ENCODE results near the gene MYOG.

The MYOG gene

GRCh38 chr1:203085528-203086406 lies at the start of gene MYOG:
TSS of gene MYOG (minus strand) at chr1:203086012. CDS start at chr1:203085961, 51 bp downstream.
- DNase-seq = no peak

DNA sequence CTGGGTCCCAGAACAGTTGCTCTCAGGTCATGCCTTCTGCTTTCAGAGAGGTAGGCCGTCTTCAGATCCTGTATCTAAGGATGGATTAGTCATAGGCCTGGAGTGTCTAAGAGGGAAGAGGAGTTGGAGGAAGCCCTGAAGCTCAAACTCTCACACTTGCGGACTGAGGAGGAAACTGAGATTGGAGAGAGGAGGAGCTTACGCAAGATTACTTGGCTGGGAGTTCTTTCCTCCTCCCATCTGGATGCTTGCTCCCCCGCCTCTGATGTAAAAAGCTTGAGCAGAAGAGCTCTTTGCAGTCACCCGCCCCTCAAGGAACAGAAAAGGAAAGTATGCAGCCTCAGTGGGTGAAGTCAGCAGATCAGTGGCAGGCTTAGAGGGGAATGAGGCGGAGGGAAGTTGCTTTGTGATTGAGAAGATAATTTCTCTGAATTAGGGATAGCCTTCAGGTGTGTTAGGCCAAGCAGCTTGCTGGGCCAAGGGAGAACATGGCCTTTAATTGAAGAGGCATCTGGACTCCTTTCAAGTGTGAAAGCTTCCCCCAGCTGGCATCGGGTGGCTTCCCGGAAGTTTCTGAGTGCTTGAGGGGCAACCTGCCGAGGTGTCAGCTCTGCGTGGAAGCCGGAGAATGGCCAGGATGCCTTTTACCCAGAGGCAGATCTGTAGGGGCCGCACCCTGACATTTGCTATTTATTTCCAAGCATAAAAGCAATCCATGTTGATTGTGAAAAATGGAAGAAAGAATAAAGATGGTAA lies 48.3 kb upstream of the MYOG start:
- no peak for DNase-seq

GRCh38 chr1:203131548-203132200 lies 45.9 kb upstream of the MYOG start:
- DNase-seq = no peak

- no peak for DNase-seq
Measured at GRCh38 chr1:203130358-203130985, 44.7 kb upstream of the MYOG start.

DNA sequence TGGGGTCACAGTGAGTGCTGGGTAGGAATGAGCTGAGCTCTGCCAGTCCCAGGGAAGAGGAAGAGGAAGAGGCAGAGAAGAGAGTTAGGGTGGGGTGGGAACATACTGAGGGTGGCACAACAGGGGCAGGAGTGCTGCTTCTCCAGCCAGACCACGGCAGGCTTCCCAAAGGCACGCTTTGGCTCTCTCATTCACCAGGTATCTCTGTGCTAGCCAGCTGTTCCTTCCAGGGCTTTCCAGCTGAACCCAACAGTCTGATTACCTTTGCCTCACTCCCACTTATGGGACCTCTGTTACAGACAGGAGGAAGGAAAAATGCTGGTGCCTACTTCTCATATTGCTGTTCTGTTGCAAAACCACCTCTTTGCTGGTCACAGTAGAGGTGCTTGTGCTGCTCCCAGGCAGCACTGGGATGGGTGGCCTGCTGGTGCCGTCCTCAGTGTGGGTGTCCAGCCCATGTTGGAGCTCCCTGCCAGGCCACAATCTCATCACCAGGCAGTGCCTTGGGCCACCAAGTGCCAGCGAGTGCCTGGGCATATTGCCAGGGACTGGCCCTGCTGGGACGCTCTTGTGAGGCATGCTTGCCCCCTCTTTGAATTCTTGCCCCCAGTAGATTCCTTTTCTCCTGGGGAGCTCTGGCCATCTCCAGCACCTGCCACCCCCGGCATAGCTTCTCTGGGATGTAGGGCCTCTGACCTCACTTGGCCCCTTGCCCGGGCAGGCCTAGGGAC lies 43.9 kb upstream of the MYOG start:
- DNase-seq = no peak

GRCh38 chr1:203128716-203129500 lies 43.1 kb upstream of the MYOG start:
- no peak for DNase-seq

DNA sequence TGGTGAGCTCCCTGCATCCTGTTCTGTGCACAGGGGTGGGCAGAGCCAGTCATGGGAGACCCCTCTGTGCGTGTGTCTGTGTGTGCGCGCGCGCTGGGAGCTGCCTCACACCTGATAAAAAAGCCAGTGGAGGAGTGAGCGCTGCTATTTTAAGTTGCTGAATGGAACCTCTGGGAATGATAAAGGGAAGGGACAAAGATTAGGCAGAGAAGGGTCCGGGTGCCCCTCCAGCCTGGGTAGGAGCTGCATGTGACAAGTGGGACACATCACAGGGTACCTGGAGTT lies 42.6 kb upstream of the MYOG start:
- no peak for DNase-seq

DNA sequence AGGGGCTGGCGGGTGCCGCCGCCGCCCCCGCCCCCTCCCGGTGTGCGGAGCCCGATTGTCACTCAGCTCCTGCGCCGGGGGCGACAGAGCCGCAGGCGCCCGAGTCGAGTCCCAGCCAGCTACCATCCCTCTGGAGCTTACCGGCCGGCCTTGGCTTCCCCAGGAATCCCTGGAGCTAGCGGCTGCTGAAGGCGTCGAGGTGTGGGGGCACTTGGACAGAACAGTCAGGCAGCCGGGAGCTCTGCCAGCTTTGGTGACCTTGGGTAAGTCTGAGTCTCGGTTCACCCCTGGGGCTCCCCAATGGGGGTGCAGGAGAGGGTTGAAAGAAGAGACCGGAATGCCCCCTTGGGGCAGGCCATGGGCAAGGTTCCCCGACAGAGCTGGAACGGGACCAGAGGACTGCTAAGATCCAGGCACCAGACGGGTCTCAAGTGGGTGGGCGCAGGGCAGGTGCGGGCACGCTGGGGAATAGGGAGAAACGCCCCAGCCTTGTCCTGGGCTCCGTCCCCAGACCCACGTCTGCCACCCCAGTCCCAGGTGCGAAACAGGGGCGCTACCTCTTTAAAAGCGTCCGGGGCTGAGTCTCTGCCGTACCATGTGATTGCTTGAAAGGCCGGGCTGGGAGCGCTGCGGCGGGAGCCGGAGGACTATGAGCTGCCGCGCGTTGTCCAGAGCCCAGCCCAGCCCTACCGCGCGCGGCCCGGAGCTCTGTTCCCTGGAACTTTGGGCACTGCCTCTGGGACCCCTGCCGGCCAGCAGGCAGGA lies 42.0 kb upstream of the MYOG start, which contains the start of gene ADORA1:
Gene ADORA1, plus strand, starts transcription at position 61 of the 765 bp plus-strand sequence. CDS start 1,116 bp downstream, outside the sequence.
- no peak for DNase-seq

GRCh38 chr1:203126866-203127665 lies 41.3 kb upstream of the MYOG start:
- no peak for DNase-seq

DNA sequence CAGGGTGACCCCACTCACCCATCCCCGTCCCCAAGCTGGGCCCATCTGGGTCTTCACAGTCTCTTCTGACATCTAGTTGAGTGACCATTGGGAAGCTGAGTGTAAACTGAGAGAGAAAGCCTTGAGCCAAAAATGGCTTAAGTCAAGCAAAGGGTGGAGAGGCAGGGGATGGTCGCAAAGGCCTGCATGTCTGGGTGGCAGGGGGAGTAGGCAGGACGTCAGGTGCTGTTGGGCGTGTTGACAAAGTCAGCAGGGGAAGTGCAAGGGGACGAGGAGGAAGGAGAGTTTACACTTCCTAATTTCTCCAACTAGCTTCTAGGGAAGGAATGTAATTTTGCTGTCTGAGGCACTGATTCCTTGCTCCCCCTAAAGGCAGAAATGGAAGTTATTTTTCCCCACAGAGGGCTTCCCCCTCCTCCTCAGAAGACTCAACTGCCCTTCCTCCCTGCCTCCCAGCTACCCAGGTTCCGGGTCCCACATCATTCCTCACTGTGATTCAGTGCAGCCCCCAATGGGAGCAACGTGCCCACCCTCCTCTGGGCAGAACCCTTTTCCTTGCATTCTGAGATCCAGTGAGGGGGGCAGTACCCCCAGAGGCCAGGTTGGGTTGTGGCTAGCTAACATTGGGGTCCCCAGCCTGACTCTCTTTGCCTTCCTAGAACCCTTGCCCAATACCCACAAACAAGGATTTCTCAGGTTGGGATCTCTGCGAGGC lies 40.5 kb upstream of the MYOG start:
- no peak for DNase-seq

- DNase-seq = no peak
Measured at GRCh38 chr1:203124546-203125317, 38.9 kb upstream of the MYOG start.

DNA sequence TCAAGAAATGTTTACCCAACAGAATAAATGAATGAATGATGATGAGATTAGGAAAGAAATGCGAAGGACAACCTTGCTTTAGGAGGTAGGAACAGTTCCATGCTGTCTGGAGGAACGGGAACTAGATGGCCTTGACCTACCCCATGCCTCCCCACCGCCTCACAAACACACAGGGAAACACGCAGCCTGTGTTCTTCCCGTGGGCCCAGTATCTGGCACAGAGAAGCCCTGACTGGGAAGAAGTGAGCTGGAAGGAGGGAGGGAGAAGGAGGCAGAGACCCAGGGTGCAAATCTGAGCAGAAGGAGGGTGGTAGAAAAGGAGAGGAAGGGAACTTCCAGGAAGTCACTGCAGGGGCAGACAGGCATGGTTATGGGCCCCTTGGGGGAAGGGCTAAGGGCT lies 38.2 kb upstream of the MYOG start:
- DNase-seq = no peak

- DNase-seq = no peak
Measured at GRCh38 chr1:203122159-203122558, 36.3 kb upstream of the MYOG start.

DNA sequence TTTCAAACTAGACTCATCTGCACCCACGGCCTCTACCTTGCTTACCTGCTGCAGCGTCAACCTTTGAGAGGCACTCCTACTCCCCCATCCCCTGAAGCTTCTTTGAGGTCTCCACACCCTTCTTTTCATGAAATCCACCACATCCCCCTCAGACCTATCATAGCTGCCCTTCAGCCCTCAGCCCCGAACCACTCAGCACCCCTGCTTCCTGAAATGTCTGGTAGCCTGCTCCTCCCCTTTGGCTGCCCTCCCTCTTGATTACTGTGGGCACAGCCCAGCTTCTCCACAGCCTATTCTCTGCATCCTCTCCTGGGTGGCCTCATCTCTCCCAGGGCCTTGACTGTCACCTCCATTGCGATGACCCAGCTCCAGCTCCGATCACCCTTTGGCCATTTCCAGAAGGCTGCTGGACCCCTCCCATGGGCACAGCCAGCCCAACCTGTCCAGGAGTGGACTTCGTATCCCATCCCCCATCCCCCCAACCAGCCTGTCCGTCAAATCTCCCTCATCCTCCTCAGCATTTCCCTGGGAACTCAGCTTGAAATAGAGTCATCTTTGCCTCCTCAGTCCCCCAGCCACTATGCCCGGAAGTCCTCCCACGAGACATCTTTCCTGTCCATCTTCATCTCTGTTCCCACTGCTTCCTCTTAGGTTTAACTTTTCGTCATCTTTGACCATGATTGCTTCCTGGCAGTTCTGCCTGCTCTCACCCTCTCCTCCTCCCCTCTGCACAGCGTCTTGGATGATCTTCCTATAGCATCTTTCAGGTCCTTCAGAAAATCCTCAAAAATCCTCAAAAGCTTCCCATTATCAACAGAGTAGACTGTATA lies 35.6 kb upstream of the MYOG start:
- DNase-seq = no peak

- no peak for DNase-seq
Measured at GRCh38 chr1:203120325-203121153, 34.7 kb upstream of the MYOG start.
